Measurements from ENCODE around the gene CSRP1. TPM values are rescaled to one million over a fixed set of nuclear protein-coding genes. Genes with fewer than 3 reads are reported as not detected.

The CSRP1 gene
- total and polyA plus RNA-seq, 2 donors = 39.7 to 170 TPM

DNA sequence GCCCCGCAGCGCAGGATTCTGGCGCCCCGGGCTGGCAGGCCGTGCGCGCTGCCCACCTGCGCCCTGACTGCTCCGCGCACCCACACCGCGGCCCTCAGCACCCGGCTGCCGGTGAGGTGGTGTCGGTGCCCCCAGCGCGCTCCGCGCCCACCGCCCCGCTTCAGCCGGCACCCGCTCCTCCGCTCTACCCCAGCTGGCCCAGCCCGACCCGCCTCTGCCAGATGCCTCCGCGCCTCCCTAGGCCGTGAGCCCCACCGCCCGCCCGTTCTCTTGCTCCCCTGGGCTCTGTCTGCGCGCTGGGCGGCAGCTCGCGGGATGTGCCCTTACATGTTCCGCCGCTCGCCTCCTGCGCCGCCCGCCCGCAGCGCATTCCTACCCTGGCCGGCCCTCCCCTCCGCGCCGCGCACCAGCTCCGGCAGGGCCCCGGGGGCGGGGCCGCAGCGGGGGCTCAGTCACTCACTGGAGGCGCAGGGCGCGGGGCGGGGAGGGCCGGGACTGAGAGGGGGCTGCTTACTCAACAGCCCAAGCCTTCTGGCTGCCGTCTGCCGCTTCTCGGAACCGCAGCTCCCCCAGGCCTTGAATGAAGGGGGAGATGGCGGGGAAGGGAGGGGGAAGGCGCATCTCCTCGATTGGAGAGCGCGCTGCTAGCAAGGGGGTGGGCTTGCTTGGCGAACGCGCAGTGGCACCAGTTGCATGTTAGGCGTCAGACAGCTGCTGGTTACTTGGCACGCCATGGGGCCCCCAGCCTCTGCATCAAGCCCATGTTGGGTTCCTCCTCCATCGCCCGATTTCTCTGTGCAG, 37.9 kb downstream of the CSRP1 start, which contains the start of gene PHLDA3:
Gene PHLDA3, minus strand, starts transcription at position 345 of the 801 bp plus-strand sequence. CDS start 402 bp downstream, outside the sequence.
- WGBS = under 1% methylated on average over 76 of the region's 76 CpGs
- Histone ChIP-seq H3K9me3 (ENCODE audit: control insufficient read depth in 2 of 2, insufficient read depth in 1 of 2, low read length in 1 of 2) (no peaks in the 10 kb centered on the region), H3K27me3 (ENCODE audit: control insufficient read depth in 2 of 2, insufficient read depth in 1 of 2, low read length in 1 of 2) (peaks cover 2 to 44% of the 10 kb centered on the region in 2 donors), H3K4me3 (ENCODE audit: low read length in 2 of 2) (peak within 1 kb of the TSS; percentile 43 to 66), H3K27ac (ENCODE audit: low read depth in 1 of 2, low read length in 1 of 2) (peak within 1 kb of the TSS; percentile 47 to 89), H3K36me3 (ENCODE audit: control insufficient read depth in 2 of 2, insufficient read depth in 2 of 2, low read length in 1 of 2) (peaks cover 0 to 5% of the 10 kb centered on the region in 2 donors), H3K4me1 (ENCODE audit: control insufficient read depth in 2 of 2, insufficient read depth in 2 of 2, low read length in 2 of 2) (peaks cover 11 to 18% of the 10 kb centered on the region in 2 donors)
- peak in 8 of 9 donors; percentile 19 to 79 (median 54) for DNase-seq (ENCODE audit: low read depth in 6 of 9, low spot score in 9 of 9)

DNA sequence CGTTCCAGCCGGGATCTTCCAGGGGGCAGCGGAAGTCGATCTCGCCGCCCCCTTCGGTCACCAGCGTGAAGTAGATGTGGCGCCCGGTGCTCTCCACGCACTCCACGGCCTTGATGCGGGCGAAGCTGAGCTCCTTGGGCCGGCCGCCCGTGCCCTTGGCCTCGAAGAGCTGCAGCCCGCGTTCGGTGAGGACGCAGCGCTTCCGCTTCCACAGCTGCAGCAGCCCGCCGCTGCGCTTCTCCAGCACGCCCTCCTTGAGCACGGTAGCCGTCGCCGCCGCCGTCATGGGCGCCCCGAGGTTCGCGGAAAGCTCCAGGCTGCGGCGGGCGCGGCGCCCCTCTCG, 38.5 kb downstream of the CSRP1 start:
- Histone ChIP-seq H3K9me3 (ENCODE audit: control insufficient read depth in 2 of 2, insufficient read depth in 1 of 2, low read length in 1 of 2) (no peaks in the 10 kb centered on the region), H3K36me3 (ENCODE audit: control insufficient read depth in 2 of 2, insufficient read depth in 2 of 2, low read length in 1 of 2) (peaks cover 0 to 5% of the 10 kb centered on the region in 2 donors), H3K27ac (ENCODE audit: low read depth in 1 of 2, low read length in 1 of 2) (peak overlapping the region in 1 of 2 donors; percentile 89), H3K4me1 (ENCODE audit: control insufficient read depth in 2 of 2, insufficient read depth in 2 of 2, low read length in 2 of 2) (peaks cover 11 to 18% of the 10 kb centered on the region in 2 donors), H3K27me3 (ENCODE audit: control insufficient read depth in 2 of 2, insufficient read depth in 1 of 2, low read length in 1 of 2) (peaks cover 2 to 44% of the 10 kb centered on the region in 2 donors), H3K4me3 (ENCODE audit: low read length in 2 of 2) (peak overlapping the region; percentile 43 to 66)
- WGBS = 8% methylated on average over 44 of the region's 44 CpGs
- DNase-seq (ENCODE audit: low read depth in 6 of 9, low spot score in 9 of 9) = peak in 2 of 9 donors; percentile 52 to 63

DNA sequence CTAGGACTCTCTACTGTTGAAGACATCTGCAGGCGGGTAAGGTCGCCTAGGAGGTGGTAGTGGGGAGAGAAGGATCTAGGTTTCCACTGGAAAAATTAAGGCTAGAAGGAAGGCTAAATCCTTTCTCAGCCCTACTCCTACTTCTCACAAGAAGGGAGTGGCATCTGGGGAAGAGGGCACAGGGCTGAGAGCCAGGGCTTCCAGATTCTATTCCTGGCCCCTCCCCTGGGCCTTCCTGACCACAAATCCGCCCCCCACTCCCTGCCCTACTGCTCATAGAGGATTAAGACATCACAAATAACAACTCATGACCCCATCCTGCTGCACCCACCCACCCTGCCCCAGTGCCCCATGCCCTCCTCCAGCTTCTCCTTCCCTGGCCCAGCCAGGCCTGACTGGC, 40.4 kb downstream of the CSRP1 start:
- peaks cover 2 to 38% of the 10 kb centered on the region in 2 donors for H3K27me3 ChIP-seq (ENCODE audit: control insufficient read depth in 2 of 2, insufficient read depth in 1 of 2, low read length in 1 of 2)
- DNase-seq (ENCODE audit: low read depth in 6 of 9, low spot score in 9 of 9) = no peak
- H3K4me1 ChIP-seq (ENCODE audit: control insufficient read depth in 2 of 2, insufficient read depth in 2 of 2, low read length in 2 of 2) = peaks cover 11 to 23% of the 10 kb centered on the region in 2 donors
- peak overlapping the region in 1 of 2 donors; percentile 9 for H3K27ac ChIP-seq (ENCODE audit: low read depth in 1 of 2, low read length in 1 of 2)
- peaks cover 0 to 5% of the 10 kb centered on the region in 2 donors for H3K36me3 ChIP-seq (ENCODE audit: control insufficient read depth in 2 of 2, insufficient read depth in 2 of 2, low read length in 1 of 2)
- WGBS = 94% methylated on average over 3 of the region's 3 CpGs
- peak overlapping the region in 1 of 2 donors; percentile 10 for H3K4me3 ChIP-seq (ENCODE audit: low read length in 2 of 2)
- no peaks in the 10 kb centered on the region for H3K9me3 ChIP-seq (ENCODE audit: control insufficient read depth in 2 of 2, insufficient read depth in 1 of 2, low read length in 1 of 2)

DNA sequence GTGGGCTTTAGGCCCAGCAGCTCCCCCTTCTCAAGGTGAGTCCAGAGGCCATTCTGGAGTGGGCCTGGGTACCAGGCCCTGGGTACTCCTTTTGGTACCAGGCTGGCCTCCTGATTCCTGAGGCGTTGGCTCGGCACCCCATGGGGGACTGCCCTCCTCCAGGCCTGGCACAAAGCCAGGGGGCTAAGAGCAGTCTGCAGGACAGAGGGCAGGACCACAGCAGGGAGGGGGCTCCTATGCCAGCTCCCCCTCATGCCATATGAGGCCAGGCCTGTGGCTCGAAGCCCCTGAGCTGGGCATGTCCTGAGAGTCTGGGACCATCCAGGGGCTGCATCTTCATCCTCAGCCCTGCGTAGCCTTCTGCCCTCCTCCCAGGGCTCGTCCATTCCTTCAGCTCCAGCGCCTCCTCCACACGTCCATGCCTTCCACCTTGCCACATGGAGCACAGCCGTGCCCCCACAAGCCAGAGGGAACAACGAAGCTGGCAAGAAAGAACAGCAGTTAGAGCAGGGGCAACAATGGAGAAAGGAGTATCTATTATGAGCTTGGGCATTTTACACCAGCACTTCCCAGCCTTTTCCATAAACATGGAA, 41.1 kb downstream of the CSRP1 start:
- H3K27ac ChIP-seq (ENCODE audit: low read depth in 1 of 2, low read length in 1 of 2) = no peak overlapping the region
- H3K4me3 ChIP-seq (ENCODE audit: low read length in 2 of 2) = no peak overlapping the region
- H3K9me3 ChIP-seq (ENCODE audit: control insufficient read depth in 2 of 2, insufficient read depth in 1 of 2, low read length in 1 of 2) = no peaks in the 10 kb centered on the region
- H3K36me3 ChIP-seq (ENCODE audit: control insufficient read depth in 2 of 2, insufficient read depth in 2 of 2, low read length in 1 of 2) = peaks cover 0 to 5% of the 10 kb centered on the region in 2 donors
- H3K27me3 ChIP-seq (ENCODE audit: control insufficient read depth in 2 of 2, insufficient read depth in 1 of 2, low read length in 1 of 2) = peaks cover 2 to 32% of the 10 kb centered on the region in 2 donors
- 95% methylated on average over 9 of the region's 9 CpGs for WGBS
- no peak for DNase-seq (ENCODE audit: low read depth in 6 of 9, low spot score in 9 of 9)
- H3K4me1 ChIP-seq (ENCODE audit: control insufficient read depth in 2 of 2, insufficient read depth in 2 of 2, low read length in 2 of 2) = peaks cover 11 to 24% of the 10 kb centered on the region in 2 donors

DNA sequence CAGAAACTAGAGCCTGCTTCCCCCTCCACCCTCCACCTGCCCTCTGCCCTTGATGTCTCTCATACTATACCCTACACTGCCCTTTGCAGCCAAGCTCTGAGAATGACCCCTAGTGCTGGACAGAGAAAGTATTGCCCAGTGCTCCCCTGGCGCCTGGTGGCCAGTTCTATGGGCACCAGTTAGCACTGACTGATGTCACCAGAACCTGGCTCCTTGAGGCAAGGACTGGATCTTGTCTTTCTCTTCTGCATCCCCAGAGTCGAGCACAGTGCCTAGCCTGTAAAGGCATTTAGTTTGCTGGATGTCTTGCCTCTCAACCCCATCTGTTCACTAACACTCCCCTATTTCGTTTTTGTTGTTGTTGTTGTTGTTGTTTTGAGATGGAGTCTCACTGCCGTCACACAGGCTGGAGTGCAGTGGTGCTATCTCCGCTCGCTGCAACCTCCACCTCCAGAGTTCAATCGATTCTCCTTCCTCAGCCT, 43.8 kb downstream of the CSRP1 start:
- Histone ChIP-seq H3K27me3 (ENCODE audit: control insufficient read depth in 2 of 2, insufficient read depth in 1 of 2, low read length in 1 of 2) (peaks cover 0 to 7% of the 10 kb centered on the region in 2 donors), H3K9me3 (ENCODE audit: control insufficient read depth in 2 of 2, insufficient read depth in 1 of 2, low read length in 1 of 2) (no peaks in the 10 kb centered on the region), H3K4me3 (ENCODE audit: low read length in 2 of 2) (no peak overlapping the region), H3K4me1 (ENCODE audit: control insufficient read depth in 2 of 2, insufficient read depth in 2 of 2, low read length in 2 of 2) (peaks cover 6 to 11% of the 10 kb centered on the region in 2 donors), H3K36me3 (ENCODE audit: control insufficient read depth in 2 of 2, insufficient read depth in 2 of 2, low read length in 1 of 2) (peaks cover 0 to 5% of the 10 kb centered on the region in 2 donors), H3K27ac (ENCODE audit: low read depth in 1 of 2, low read length in 1 of 2) (no peak overlapping the region)
- 95% methylated on average over 7 of the region's 7 CpGs for WGBS
- DNase-seq (ENCODE audit: low read depth in 6 of 9, low spot score in 9 of 9) = no peak

DNA sequence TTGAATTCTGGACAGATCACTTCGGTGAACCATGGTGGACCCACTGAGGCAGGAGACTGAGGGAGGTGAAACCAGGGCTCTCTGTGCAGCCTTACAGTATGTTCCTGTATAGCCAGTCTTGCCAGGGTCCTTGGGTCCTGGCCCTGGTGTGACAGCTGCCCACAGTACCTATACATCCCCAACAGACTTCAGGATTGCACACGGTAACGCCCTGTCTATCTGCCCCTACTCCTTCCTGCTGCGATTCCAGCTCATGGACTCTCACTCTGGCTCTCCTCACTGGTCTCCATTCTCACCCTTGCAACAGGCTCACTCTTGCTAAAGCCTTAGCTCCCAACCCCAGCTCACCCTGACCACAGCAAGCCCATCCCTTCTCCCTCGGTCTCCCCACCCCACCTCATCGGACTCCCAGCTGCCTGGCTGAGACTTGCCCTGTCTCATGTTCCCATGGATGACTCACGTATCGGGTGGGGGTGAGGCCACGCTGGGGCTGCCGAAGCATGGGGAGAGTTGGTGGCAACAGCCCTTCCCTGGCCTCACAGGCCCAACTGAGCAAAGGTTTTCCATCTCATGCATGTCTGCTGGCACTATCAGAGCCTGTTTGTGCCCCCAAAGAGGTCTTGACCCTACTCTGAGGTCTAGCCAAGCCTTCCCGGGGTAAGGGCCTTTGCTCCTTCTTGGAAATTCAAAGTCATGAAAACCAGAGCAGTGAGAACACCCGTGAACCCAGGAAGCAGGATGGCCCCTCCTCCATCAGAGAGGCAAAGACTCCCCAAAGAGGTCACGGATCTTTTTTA, 45.1 kb downstream of the CSRP1 start:
- Histone ChIP-seq H3K4me3 (ENCODE audit: low read length in 2 of 2) (no peak overlapping the region), H3K9me3 (ENCODE audit: control insufficient read depth in 2 of 2, insufficient read depth in 1 of 2, low read length in 1 of 2) (no peaks in the 10 kb centered on the region), H3K27me3 (ENCODE audit: control insufficient read depth in 2 of 2, insufficient read depth in 1 of 2, low read length in 1 of 2) (no peaks in the 10 kb centered on the region), H3K36me3 (ENCODE audit: control insufficient read depth in 2 of 2, insufficient read depth in 2 of 2, low read length in 1 of 2) (peaks cover 0 to 5% of the 10 kb centered on the region in 2 donors), H3K27ac (ENCODE audit: low read depth in 1 of 2, low read length in 1 of 2) (peak overlapping the region; percentile 19 to 56), H3K4me1 (ENCODE audit: control insufficient read depth in 2 of 2, insufficient read depth in 2 of 2, low read length in 2 of 2) (peaks cover 0 to 10% of the 10 kb centered on the region in 2 donors)
- WGBS = 93% methylated on average over 13 of the region's 13 CpGs
- DNase-seq (ENCODE audit: low read depth in 6 of 9, low spot score in 9 of 9) = no peak

DNA sequence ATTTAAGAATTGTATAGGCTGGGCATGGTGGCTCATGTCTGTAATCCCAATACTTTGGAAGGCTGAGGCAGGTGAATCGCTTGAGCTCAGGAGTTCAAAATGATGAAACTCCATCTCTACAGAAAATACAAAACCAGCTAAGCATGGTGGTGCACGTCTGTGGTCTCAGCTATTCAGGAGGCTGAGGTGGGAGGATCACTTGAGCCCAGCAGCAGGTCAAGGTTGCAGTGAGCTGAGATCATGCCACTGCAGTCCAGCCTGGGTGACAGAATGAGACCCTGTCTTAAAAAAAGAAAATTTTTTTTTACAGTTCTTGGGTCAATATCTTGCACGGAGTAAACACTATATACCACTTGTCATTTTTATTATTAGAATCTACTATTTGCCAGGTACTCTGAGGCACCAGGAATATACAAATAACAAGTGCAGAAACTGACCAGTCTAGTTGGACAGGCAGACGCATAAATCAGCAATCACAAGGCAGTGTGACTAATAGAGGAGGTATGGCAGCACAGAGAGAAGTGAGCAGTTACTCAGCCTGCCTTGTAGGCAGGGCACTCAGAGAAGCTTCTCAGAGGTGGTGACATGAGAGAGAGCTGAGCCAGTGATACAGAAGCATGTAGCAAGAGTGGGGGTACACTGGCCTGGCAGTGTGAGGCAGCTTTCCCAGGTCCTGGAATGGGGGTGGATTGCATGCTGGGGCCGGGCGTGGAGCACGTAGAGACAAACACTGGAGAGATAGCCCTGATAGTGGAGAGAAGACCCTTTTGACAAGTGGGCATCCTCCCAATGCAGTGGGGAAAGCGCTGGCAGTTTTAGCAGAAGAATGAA, 45.9 kb downstream of the CSRP1 start:
- DNase-seq (ENCODE audit: low read depth in 6 of 9, low spot score in 9 of 9) = no peak
- Histone ChIP-seq H3K9me3 (ENCODE audit: control insufficient read depth in 2 of 2, insufficient read depth in 1 of 2, low read length in 1 of 2) (no peaks in the 10 kb centered on the region), H3K36me3 (ENCODE audit: control insufficient read depth in 2 of 2, insufficient read depth in 2 of 2, low read length in 1 of 2) (peaks cover 0 to 5% of the 10 kb centered on the region in 2 donors), H3K27ac (ENCODE audit: low read depth in 1 of 2, low read length in 1 of 2) (peak overlapping the region in 1 of 2 donors; percentile 32), H3K4me3 (ENCODE audit: low read length in 2 of 2) (no peak overlapping the region), H3K27me3 (ENCODE audit: control insufficient read depth in 2 of 2, insufficient read depth in 1 of 2, low read length in 1 of 2) (no peaks in the 10 kb centered on the region), H3K4me1 (ENCODE audit: control insufficient read depth in 2 of 2, insufficient read depth in 2 of 2, low read length in 2 of 2) (peaks cover 0 to 17% of the 10 kb centered on the region in 2 donors)
- WGBS = 95% methylated on average over 8 of the region's 8 CpGs

DNA sequence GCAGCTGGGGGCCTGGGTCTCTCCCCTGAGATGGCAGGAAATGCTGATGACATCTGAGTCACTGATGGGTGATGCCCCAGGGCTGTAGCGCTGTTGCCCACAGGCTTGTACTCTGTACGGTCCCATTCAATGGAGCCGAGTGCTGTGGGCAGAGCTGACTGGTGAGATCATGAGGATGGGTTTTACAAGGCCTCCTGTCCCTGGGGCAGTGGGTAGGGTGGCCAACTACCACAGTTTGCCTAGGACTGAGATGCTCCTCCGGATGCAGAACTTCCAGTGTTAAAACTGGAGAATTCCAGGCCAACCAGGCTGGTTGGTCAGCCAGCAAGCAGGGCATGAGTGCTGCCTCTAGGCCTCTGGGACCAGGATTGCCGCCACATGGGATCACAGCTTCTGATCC, 47.1 kb downstream of the CSRP1 start:
- DNase-seq (ENCODE audit: low read depth in 6 of 9, low spot score in 9 of 9) = no peak
- WGBS = 91% methylated on average over 5 of the region's 5 CpGs
- Histone ChIP-seq H3K27ac (ENCODE audit: low read depth in 1 of 2, low read length in 1 of 2) (no peak overlapping the region), H3K27me3 (ENCODE audit: control insufficient read depth in 2 of 2, insufficient read depth in 1 of 2, low read length in 1 of 2) (no peaks in the 10 kb centered on the region), H3K9me3 (ENCODE audit: control insufficient read depth in 2 of 2, insufficient read depth in 1 of 2, low read length in 1 of 2) (no peaks in the 10 kb centered on the region), H3K36me3 (ENCODE audit: control insufficient read depth in 2 of 2, insufficient read depth in 2 of 2, low read length in 1 of 2) (no peaks in the 10 kb centered on the region), H3K4me1 (ENCODE audit: control insufficient read depth in 2 of 2, insufficient read depth in 2 of 2, low read length in 2 of 2) (peaks cover 0 to 17% of the 10 kb centered on the region in 2 donors), H3K4me3 (ENCODE audit: low read length in 2 of 2) (no peak overlapping the region)

Measured in thymus (tissue), 11 donors.